CD8-positive, alpha-beta memory T cell (primary cell): ENCODE measurements around the gene EMX1. TPM values are rescaled to one million over a fixed set of nuclear protein-coding genes. Genes with fewer than 3 reads are reported as not detected.

Source experiments
- CTCF ChIA-PET: fragments of 350-600 bp; sonication (Branson Sonifier 250); formaldehyde crosslinking; loops from one replicate; lab custom pipeline; 2021; ENCODE audit warnings: antibody characterized with exemption; lab: Charles Lee
- POLR2A ChIA-PET: fragments of 350-600 bp; sonication (Branson Sonifier 250); formaldehyde crosslinking; loops from one replicate; lab custom pipeline; 2021; ENCODE audit warnings: antibody characterized with exemption; lab: Charles Lee
- DNase-seq, 5 donors: peaks; one replicate each; pipeline versions ENCODE4 v3.0.0 to v3.0.0-alpha.2; 2020 to 2022; ENCODE audit warnings: mixed read lengths in 1 of 5
- H3K27ac ChIP-seq: one replicate; pipeline ENCODE4 v1.7.0; 2013; ENCODE audit warnings: low read depth, mild to moderate bottlenecking, low read length, moderate library complexity
- H3K27me3 ChIP-seq: 2 replicates; pipeline ENCODE4 v1.7.0; 2013; ENCODE audit warnings: low read length, mild to moderate bottlenecking; ENCODE audit not compliant: insufficient read depth, poor library complexity, severe bottlenecking
- H3K36me3 ChIP-seq: 2 replicates; pipeline ENCODE4 v1.7.0; 2013; ENCODE audit warnings: mild to moderate bottlenecking, low read length, moderate library complexity; ENCODE audit not compliant: insufficient read depth
- H3K4me1 ChIP-seq: 2 replicates; pipeline ENCODE4 v1.7.0; 2013; ENCODE audit warnings: mild to moderate bottlenecking, low read length, moderate library complexity; ENCODE audit not compliant: insufficient read depth
- H3K4me3 ChIP-seq: 2 replicates; pipeline ENCODE4 v1.7.0; 2013; ENCODE audit warnings: mild to moderate bottlenecking, low read length
- H3K9me3 ChIP-seq: 2 replicates; pipeline ENCODE4 v1.7.0; 2013; ENCODE audit warnings: mild to moderate bottlenecking, low read length
- H3K27ac Mint-ChIP-seq, 8 donors: one replicate each; pipeline ENCODE4 v1.8.0; 2020 to 2021; ENCODE audit warnings: mixed read lengths in 8 of 8, mild to moderate bottlenecking in 6 of 8, inconsistent platforms in 3 of 8, moderate library complexity in 3 of 8
- H3K27me3 Mint-ChIP-seq, 2 donors: one replicate each; pipeline ENCODE4 v1.8.0; 2020 to 2021; ENCODE audit warnings: mixed read lengths in 2 of 2, mild to moderate bottlenecking in 1 of 2, moderate library complexity in 1 of 2
- H3K36me3 Mint-ChIP-seq, 3 donors: one replicate each; pipeline ENCODE4 v1.8.0; 2020 to 2021; ENCODE audit warnings: mixed read lengths in 3 of 3, inconsistent platforms in 1 of 3, mild to moderate bottlenecking in 1 of 3
- H3K4me1 Mint-ChIP-seq, 3 donors: one replicate each; pipeline ENCODE4 v1.8.0; 2020 to 2021; ENCODE audit warnings: mixed read lengths in 3 of 3, inconsistent platforms in 1 of 3, mild to moderate bottlenecking in 1 of 3
- H3K4me3 Mint-ChIP-seq, 7 donors: one replicate each; pipeline ENCODE4 v1.8.0; 2020 to 2021; ENCODE audit warnings: mixed read lengths in 7 of 7, mild to moderate bottlenecking in 6 of 7, moderate library complexity in 4 of 7, inconsistent platforms in 2 of 7
- H3K9me3 Mint-ChIP-seq, 5 donors: one replicate each; pipeline ENCODE4 v1.8.0; 2020 to 2022; ENCODE audit warnings: mixed read lengths in 5 of 5, mild to moderate bottlenecking in 3 of 5, moderate library complexity in 2 of 5, inconsistent platforms in 1 of 5
- polyA plus RNA-seq: library from polyadenylated mRNA; unstranded; fragments of 300-500 nt; fragmentation: Illumina TruSeq; gene quantifications from one replicate; pipeline ENCODE4 v1.2.3, GENCODE V29; 2021
- total RNA-seq, 2 experiments: library from RNA; stranded (reverse); gene quantifications; one replicate each; pipeline ENCODE4 v1.2.3, GENCODE V29; 2021

The EMX1 gene
- total and polyA plus RNA-seq, 3 experiments from 2014 or later, result 0.57 to 0.82 TPM; not detected in 1

DNA sequence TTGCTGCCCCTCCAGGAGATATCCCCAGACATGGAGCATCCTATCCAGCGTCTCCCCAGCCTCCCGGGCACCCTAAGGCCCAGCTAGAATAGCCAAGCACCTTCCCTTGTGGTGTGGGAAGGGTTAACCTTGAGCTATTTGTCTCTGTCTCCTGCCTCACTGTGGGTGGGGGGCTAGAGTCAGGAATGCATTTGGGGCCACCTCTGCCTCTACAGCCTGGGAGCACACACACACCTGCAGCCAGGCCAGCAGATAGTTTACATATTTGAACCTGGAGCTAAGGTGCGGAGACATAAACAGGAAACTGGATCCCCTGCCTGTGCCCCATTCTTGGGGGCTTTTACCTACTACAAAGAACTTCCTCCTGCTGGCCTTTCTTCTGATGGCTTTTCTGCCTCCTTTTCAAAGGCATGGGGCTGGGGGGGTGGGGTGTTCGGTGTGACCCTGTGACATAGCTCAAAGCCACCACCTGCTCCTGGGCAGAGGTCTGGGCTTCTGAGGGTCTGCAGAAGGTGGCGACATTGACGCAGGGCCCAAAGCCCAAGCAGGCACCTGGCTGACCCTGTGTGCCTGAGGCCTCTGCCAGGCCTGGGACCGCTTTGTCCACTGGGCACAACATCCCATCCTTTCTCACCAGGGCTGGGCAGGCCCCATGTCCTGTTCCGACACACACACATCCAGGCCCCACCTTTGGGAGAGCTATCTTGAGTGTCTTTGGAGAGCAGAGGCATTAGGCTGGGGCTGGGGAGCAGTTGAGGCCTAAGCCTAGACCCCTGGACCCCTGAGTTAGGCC lies 34.2 kb downstream of the EMX1 start:
- H3K27ac ChIP-seq, result no peak overlapping the region
- H3K27ac Mint-ChIP-seq, result no peak overlapping the region
- CTCF ChIA-PET, result interaction anchor here (0.6 kb wide), 1 partner anchor 45 kb away, joined by 3 read pairs; no protein-coding TSS in a partner anchor
- H3K36me3 Mint-ChIP-seq, result no peaks in the 10 kb centered on the region
- H3K36me3 ChIP-seq, result no peaks in the 10 kb centered on the region
- H3K9me3 Mint-ChIP-seq, result no peaks in the 10 kb centered on the region
- no peak overlapping the region for H3K4me3 ChIP-seq
- H3K4me3 Mint-ChIP-seq, result no peak overlapping the region
- no peak for DNase-seq
- peaks cover 22 to 32% (median 25%) of the 10 kb centered on the region in 3 donors for H3K4me1 Mint-ChIP-seq
- POLR2A ChIA-PET, result no interaction called here
- peaks cover 18% of the 10 kb centered on the region for H3K4me1 ChIP-seq
- peaks cover 0 to 3% of the 10 kb centered on the region in 2 donors for H3K27me3 Mint-ChIP-seq
- H3K27me3 ChIP-seq, result no peaks in the 10 kb centered on the region
- H3K9me3 ChIP-seq, result no peaks in the 10 kb centered on the region

GRCh38 chr2:72952110-72952823 lies 34.9 kb downstream of the EMX1 start:
- no peaks in the 10 kb centered on the region for H3K27me3 Mint-ChIP-seq
- H3K36me3 Mint-ChIP-seq, result peaks cover 0 to 3% (median 1%) of the 10 kb centered on the region in 3 donors
- CTCF ChIA-PET, result interaction anchor here (1.3 kb wide), 1 partner anchor 40 kb away, joined by 3 read pairs; no protein-coding TSS in a partner anchor
- H3K27ac Mint-ChIP-seq, result peak overlapping the region in 1 of 8 donors; percentile 47
- H3K9me3 ChIP-seq, result no peaks in the 10 kb centered on the region
- H3K9me3 Mint-ChIP-seq, result no peaks in the 10 kb centered on the region
- no peaks in the 10 kb centered on the region for H3K36me3 ChIP-seq
- no peak for DNase-seq
- no peak overlapping the region for H3K4me3 ChIP-seq
- H3K4me1 ChIP-seq, result peaks cover 18% of the 10 kb centered on the region
- H3K27ac ChIP-seq, result no peak overlapping the region
- H3K27me3 ChIP-seq, result no peaks in the 10 kb centered on the region
- no peak overlapping the region for H3K4me3 Mint-ChIP-seq
- peaks cover 29 to 40% (median 33%) of the 10 kb centered on the region in 3 donors for H3K4me1 Mint-ChIP-seq
- POLR2A ChIA-PET, result no interaction called here

GRCh38 chr2:72952961-72953360 lies 35.6 kb downstream of the EMX1 start:
- Mint-ChIP-seq H3K4me1 (peaks cover 30 to 43% (median 36%) of the 10 kb centered on the region in 3 donors), H3K36me3 (peaks cover 0 to 3% (median 1%) of the 10 kb centered on the region in 3 donors), H3K4me3 (peak overlapping the region in 3 of 7 donors; percentile 83 to 90 (median 87)), H3K27ac (peak overlapping the region in 5 of 8 donors; percentile 45 to 92 (median 73)), H3K9me3 (no peaks in the 10 kb centered on the region), H3K27me3 (no peaks in the 10 kb centered on the region)
- Histone ChIP-seq H3K4me3 (no peak overlapping the region), H3K36me3 (no peaks in the 10 kb centered on the region), H3K9me3 (no peaks in the 10 kb centered on the region), H3K27ac (no peak overlapping the region), H3K4me1 (peaks cover 18% of the 10 kb centered on the region), H3K27me3 (no peaks in the 10 kb centered on the region)
- no peak for DNase-seq
- ChIA-PET CTCF (interaction anchor here (1.3 kb wide), 1 partner anchor 39 kb away, joined by 3 read pairs; no protein-coding TSS in a partner anchor), POLR2A (no interaction called here)

GRCh38 chr2:72953528-72953927 lies 36.2 kb downstream of the EMX1 start:
- Histone ChIP-seq H3K36me3 (no peaks in the 10 kb centered on the region), H3K9me3 (no peaks in the 10 kb centered on the region), H3K4me3 (no peak overlapping the region), H3K27ac (no peak overlapping the region), H3K4me1 (peaks cover 18% of the 10 kb centered on the region), H3K27me3 (no peaks in the 10 kb centered on the region)
- Mint-ChIP-seq H3K9me3 (no peaks in the 10 kb centered on the region), H3K27ac (peak overlapping the region; percentile 52 to 99 (median 85)), H3K27me3 (no peaks in the 10 kb centered on the region), H3K36me3 (peaks cover 0 to 3% (median 1%) of the 10 kb centered on the region in 3 donors), H3K4me1 (peaks cover 32 to 43% (median 36%) of the 10 kb centered on the region in 3 donors), H3K4me3 (peak overlapping the region; percentile 78 to 95 (median 86))
- ChIA-PET CTCF (interaction anchor here (1.8 kb wide), 1 partner anchor 20 kb away, joined by 9 read pairs; no protein-coding TSS in a partner anchor), POLR2A (no interaction called here)
- no peak for DNase-seq

DNA sequence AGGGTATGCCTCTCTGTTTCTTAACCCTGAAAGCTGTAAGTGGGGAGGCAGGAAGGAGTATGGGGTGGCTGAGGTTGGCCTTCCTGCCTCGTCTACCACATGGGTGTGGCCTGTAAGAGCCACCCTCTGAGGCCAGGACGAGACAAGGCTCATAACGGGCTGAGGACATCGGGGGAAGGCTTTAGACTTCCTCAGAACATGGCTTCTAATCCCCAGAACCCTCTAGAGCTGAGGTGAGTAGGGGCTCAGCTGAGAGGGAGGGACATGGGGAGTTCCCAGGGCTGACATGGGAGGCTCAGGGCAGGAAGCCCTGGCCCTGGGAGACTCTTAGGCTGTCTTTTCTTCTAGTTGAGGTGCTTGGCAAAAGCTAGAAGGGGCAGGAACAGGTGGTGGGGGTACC lies 36.7 kb downstream of the EMX1 start:
- ChIA-PET POLR2A (no interaction called here), CTCF (interaction anchor here (1.8 kb wide), 1 partner anchor 20 kb away, joined by 9 read pairs; no protein-coding TSS in a partner anchor)
- Mint-ChIP-seq H3K4me1 (peaks cover 32 to 43% (median 36%) of the 10 kb centered on the region in 3 donors), H3K9me3 (no peaks in the 10 kb centered on the region), H3K27ac (peak overlapping the region; percentile 77 to 99 (median 86)), H3K27me3 (no peaks in the 10 kb centered on the region), H3K36me3 (peaks cover 0 to 3% (median 1%) of the 10 kb centered on the region in 3 donors), H3K4me3 (peak overlapping the region; percentile 78 to 95 (median 86))
- no peaks in the 10 kb centered on the region for H3K9me3 ChIP-seq
- peak overlapping the region; percentile 40 for H3K27ac ChIP-seq
- H3K27me3 ChIP-seq, result no peaks in the 10 kb centered on the region
- peaks cover 18% of the 10 kb centered on the region for H3K4me1 ChIP-seq
- H3K4me3 ChIP-seq, result peak overlapping the region; percentile 53
- DNase-seq, result peak in 2 of 5 donors; percentile 8 to 54
- H3K36me3 ChIP-seq, result no peaks in the 10 kb centered on the region

DNA sequence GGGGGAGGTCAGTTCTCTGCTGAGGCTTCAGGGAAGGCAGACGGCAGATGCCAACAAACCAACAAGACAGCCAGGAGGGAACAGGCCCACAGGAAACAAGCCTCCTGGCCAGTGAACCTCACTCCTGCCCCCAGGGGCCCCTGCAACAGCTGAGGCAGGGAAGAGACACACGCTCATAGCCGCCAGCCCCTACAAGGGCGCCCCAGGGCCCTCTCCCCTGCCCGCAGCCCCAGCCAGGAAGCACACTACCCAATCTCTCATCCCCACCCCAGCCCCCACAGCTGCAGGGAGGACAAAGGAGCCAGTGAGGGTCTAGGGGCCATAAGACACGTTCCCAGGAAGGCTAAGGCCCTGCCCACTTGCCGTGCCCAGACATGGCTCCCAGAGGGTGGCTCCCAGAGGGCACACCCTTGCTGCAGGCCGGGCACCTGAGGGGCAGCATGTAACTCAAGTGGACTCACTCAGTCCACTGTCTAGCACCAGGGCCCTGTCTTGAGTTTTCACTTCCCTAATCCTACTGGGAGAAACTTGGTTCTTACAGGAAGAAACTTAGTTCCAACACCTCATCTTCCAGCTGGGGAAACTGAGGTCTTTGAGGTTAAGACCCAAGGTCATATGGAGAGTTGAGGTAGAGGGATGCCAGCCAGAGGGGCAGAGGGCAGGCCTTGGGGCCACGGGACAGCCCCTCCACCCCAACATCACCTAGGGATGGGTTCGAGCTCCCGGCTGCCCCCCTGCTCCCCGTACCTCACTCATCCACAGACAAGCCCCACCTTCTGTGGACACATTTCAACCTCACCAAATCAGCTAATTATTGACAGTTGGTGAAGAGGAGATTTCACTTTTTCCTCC lies 37.3 kb downstream of the EMX1 start:
- Mint-ChIP-seq H3K36me3 (peaks cover 0 to 4% (median 1%) of the 10 kb centered on the region in 3 donors), H3K27me3 (no peaks in the 10 kb centered on the region), H3K27ac (peak overlapping the region; percentile 43 to 99 (median 85)), H3K4me3 (peak overlapping the region; percentile 78 to 95 (median 86)), H3K4me1 (peaks cover 35 to 43% (median 36%) of the 10 kb centered on the region in 3 donors), H3K9me3 (no peaks in the 10 kb centered on the region)
- Histone ChIP-seq H3K36me3 (no peaks in the 10 kb centered on the region), H3K27me3 (no peaks in the 10 kb centered on the region), H3K4me3 (peak overlapping the region; percentile 53), H3K9me3 (no peaks in the 10 kb centered on the region), H3K4me1 (peaks cover 18% of the 10 kb centered on the region), H3K27ac (peak overlapping the region; percentile 40)
- CTCF ChIA-PET, result interaction anchor here (0.9 to 1.8 kb wide), 2 partner anchors 11 to 19 kb away, joined by 3 to 9 read pairs; no protein-coding TSS in a partner anchor
- POLR2A ChIA-PET, result no interaction called here
- no peak for DNase-seq
